Fibroblast of skin of back (primary cell): ENCODE results near the gene GNMT. TPM values are rescaled to one million over a fixed set of nuclear protein-coding genes. Genes with fewer than 3 reads are reported as not detected.

Source experiments
- DNase-seq: peaks from one replicate; pipeline ENCODE4 v3.0.0-alpha.2; 2013
- polyA plus RNA-seq, 2 experiments: library from polyadenylated mRNA; unstranded; fragments of 120-200 nt; gene quantifications; one replicate each; pipeline ENCODE4 v1.2.1, GENCODE V29; 2013; ENCODE audit not compliant: insufficient read length in 2 of 2

GNMT gene
- 0.37 TPM for polyA plus RNA-seq (2013, experiment 1 of 2; ENCODE audit: insufficient read length)
- 0.24 TPM for polyA plus RNA-seq (2013, experiment 2 of 2; ENCODE audit: insufficient read length)

GRCh38 chr6:42960243-42961019 is at the start of gene GNMT:
Gene GNMT (plus strand): TSS chr6:42960754. CDS start chr6:42960768, 14 bp downstream.
- DNase-seq: no peak

- DNase-seq: no peak
Observed at GRCh38 chr6:42911171-42912021, 49.2 kb upstream of the GNMT start.

- DNase-seq: no peak
Observed at GRCh38 chr6:42914546-42914945, 46.0 kb upstream of the GNMT start.

GRCh38 chr6:42915732-42916131 is 44.8 kb upstream of the GNMT start, which contains the start of gene PTCRA:
Gene PTCRA (plus strand): TSS chr6:42916053. CDS start chr6:42916070, 17 bp downstream.
- DNase-seq: no peak

GRCh38 chr6:42916288-42916687 is 44.3 kb upstream of the GNMT start:
- no peak for DNase-seq

GRCh38 chr6:42921801-42922200 is 38.8 kb upstream of the GNMT start:
- no peak for DNase-seq

GRCh38 chr6:42923666-42924065 is 36.9 kb upstream of the GNMT start:
- peak; percentile 44 for DNase-seq

- DNase-seq: no peak
Observed at GRCh38 chr6:42925248-42925857, 35.2 kb upstream of the GNMT start.

GRCh38 chr6:42928986-42929820 is 31.4 kb upstream of the GNMT start, which contains the start of gene CNPY3:
Gene CNPY3 (plus strand): TSS chr6:42929480. CDS start chr6:42929571, 91 bp downstream.
- DNase-seq: peak; percentile 99

- DNase-seq: peak; percentile 79
Observed at GRCh38 chr6:42929821-42930360, 30.7 kb upstream of the GNMT start.

GRCh38 chr6:42932412-42932811 is 28.1 kb upstream of the GNMT start:
- DNase-seq: no peak

- DNase-seq: no peak
Observed at GRCh38 chr6:42933205-42933604, 27.3 kb upstream of the GNMT start.

- DNase-seq: no peak
Observed at GRCh38 chr6:42935322-42935721, 25.2 kb upstream of the GNMT start.

GRCh38 chr6:42936398-42936797 is 24.2 kb upstream of the GNMT start:
- DNase-seq: no peak

GRCh38 chr6:42937548-42938427 is 22.8 kb upstream of the GNMT start:
- DNase-seq: no peak

- DNase-seq: no peak
Observed at GRCh38 chr6:42938428-42938796, 22.1 kb upstream of the GNMT start.

GRCh38 chr6:42938987-42939809 is 21.4 kb upstream of the GNMT start:
- no peak for DNase-seq

- no peak for DNase-seq
Observed at GRCh38 chr6:42939810-42940167, 20.8 kb upstream of the GNMT start.

GRCh38 chr6:42940493-42941045 is 20.0 kb upstream of the GNMT start:
- DNase-seq: no peak
